Measurements from ENCODE around the gene CLCNKB. TPM values are rescaled to one million over a fixed set of nuclear protein-coding genes. Genes with fewer than 3 reads are reported as not detected.

Gene CLCNKB
- total RNA-seq, 1 experiment from 2014 or later: not detected

GRCh38 chr1:16066245-16066644, 22.7 kb downstream of the CLCNKB start:
- Mint-ChIP-seq H3K27ac (ENCODE audit: unreplicated experiment) (no peak overlapping the region), H3K36me3 (ENCODE audit: insufficient read depth, unreplicated experiment) (no peaks in the 10 kb centered on the region), H3K9me3 (ENCODE audit: unreplicated experiment) (no peaks in the 10 kb centered on the region), H3K4me3 (ENCODE audit: unreplicated experiment) (no peak overlapping the region), H3K4me1 (ENCODE audit: low read depth, unreplicated experiment) (no peaks in the 10 kb centered on the region), H3K27me3 (ENCODE audit: insufficient read depth, unreplicated experiment) (no peaks in the 10 kb centered on the region)
- intact Hi-C loops (cut with micrococcal nuclease; ENCODE audit: unreplicated experiment): no loop called here
- ChIA-PET CTCF (no interaction called here), POLR2A (no interaction called here)
- Histone ChIP-seq H3K36me3 (ENCODE audit: control insufficient read depth, insufficient read depth, low read length) (no peaks in the 10 kb centered on the region), H3K9me3 (no peaks in the 10 kb centered on the region), H3K4me1 (peaks cover 11% of the 10 kb centered on the region), H3K27me3 (replicated peaks; ENCODE audit: control insufficient read depth, insufficient read depth, low read length) (no peaks in the 10 kb centered on the region), H3K4me3 (ENCODE audit: low read depth, low read length) (no peak overlapping the region)
- DNase-seq: no peak
- no TSS peak for BruUV-seq (replicated peaks)
- TF ChIP-seq CTCF (IDR thresholded peaks at IDR 0.05; ENCODE audit: insufficient read depth in 1 of 2, low read depth in 1 of 2, low read length in 1 of 2, severe bottlenecking in 1 of 2, unreplicated experiment in 1 of 2): no peak

- Histone ChIP-seq H3K27me3 (replicated peaks; ENCODE audit: control insufficient read depth, insufficient read depth, low read length) (no peaks in the 10 kb centered on the region), H3K9me3 (no peaks in the 10 kb centered on the region), H3K36me3 (ENCODE audit: control insufficient read depth, insufficient read depth, low read length) (no peaks in the 10 kb centered on the region), H3K4me1 (peaks cover 11% of the 10 kb centered on the region), H3K4me3 (ENCODE audit: low read depth, low read length) (no peak overlapping the region)
- Mint-ChIP-seq H3K4me1 (ENCODE audit: low read depth, unreplicated experiment) (no peaks in the 10 kb centered on the region), H3K27ac (ENCODE audit: unreplicated experiment) (peak overlapping the region; percentile 55), H3K4me3 (ENCODE audit: unreplicated experiment) (no peak overlapping the region), H3K27me3 (ENCODE audit: insufficient read depth, unreplicated experiment) (no peaks in the 10 kb centered on the region), H3K9me3 (ENCODE audit: unreplicated experiment) (no peaks in the 10 kb centered on the region), H3K36me3 (ENCODE audit: insufficient read depth, unreplicated experiment) (no peaks in the 10 kb centered on the region)
- TF ChIP-seq CTCF (IDR thresholded peaks at IDR 0.05; ENCODE audit: insufficient read depth in 1 of 2, low read depth in 1 of 2, low read length in 1 of 2, severe bottlenecking in 1 of 2, unreplicated experiment in 1 of 2): no peak
- intact Hi-C loops (cut with micrococcal nuclease; ENCODE audit: unreplicated experiment): no loop called here
- ChIA-PET POLR2A (no interaction called here), CTCF (interaction anchor here (1.2 kb wide), 1 partner anchor 12 kb away, joined by 6 read pairs; no protein-coding TSS in a partner anchor)
- no TSS peak for BruUV-seq (replicated peaks)
- peak; percentile 64 to 66 for DNase-seq
These were observed 23.7 kb downstream of the CLCNKB start for GRCh38 chr1:16067127-16067768.

- POLR2A ChIA-PET: no interaction called here
- no peaks in the 10 kb centered on the region for H3K27me3 ChIP-seq (replicated peaks; ENCODE audit: control insufficient read depth, insufficient read depth, low read length)
These were observed 24.4 kb downstream of the CLCNKB start for GRCh38 chr1:16067933-16068332.

More at GRCh38 chr1:16067933-16068332, 24.4 kb downstream of the CLCNKB start:
- no peak for TF ChIP-seq CTCF (IDR thresholded peaks at IDR 0.05; ENCODE audit: insufficient read depth in 1 of 2, low read depth in 1 of 2, low read length in 1 of 2, severe bottlenecking in 1 of 2, unreplicated experiment in 1 of 2)
- CTCF ChIA-PET: interaction anchor here (1.2 kb wide), 1 partner anchor 11 kb away, joined by 6 read pairs; no protein-coding TSS in a partner anchor
- H3K36me3 Mint-ChIP-seq (ENCODE audit: insufficient read depth, unreplicated experiment): no peaks in the 10 kb centered on the region
- BruUV-seq (replicated peaks): no TSS peak
- no peaks in the 10 kb centered on the region for H3K36me3 ChIP-seq (ENCODE audit: control insufficient read depth, insufficient read depth, low read length)
- no peak for DNase-seq
- H3K9me3 ChIP-seq: no peaks in the 10 kb centered on the region
- no peak overlapping the region for H3K4me3 ChIP-seq (ENCODE audit: low read depth, low read length)
- H3K9me3 Mint-ChIP-seq (ENCODE audit: unreplicated experiment): no peaks in the 10 kb centered on the region
- no peaks in the 10 kb centered on the region for H3K4me1 Mint-ChIP-seq (ENCODE audit: low read depth, unreplicated experiment)
- intact Hi-C loops (cut with micrococcal nuclease; ENCODE audit: unreplicated experiment): no loop called here
- H3K27me3 Mint-ChIP-seq (ENCODE audit: insufficient read depth, unreplicated experiment): no peaks in the 10 kb centered on the region
- peaks cover 11% of the 10 kb centered on the region for H3K4me1 ChIP-seq
- no peak overlapping the region for H3K27ac Mint-ChIP-seq (ENCODE audit: unreplicated experiment)
- no peak overlapping the region for H3K4me3 Mint-ChIP-seq (ENCODE audit: unreplicated experiment)
